Psoas muscle (tissue), 8 donors: ENCODE data around the gene TACR2. TPM values are rescaled to one million over a fixed set of nuclear protein-coding genes. Genes with fewer than 3 reads are reported as not detected.

Experiments used
- ATAC-seq, 4 donors: fragments of 200-7000 bp; cut with Tn5 transposase; one replicate each; pipeline ENCODE4 v1.9.1; 2020; ENCODE audit warnings: moderate library complexity in 3 of 4, mild to moderate bottlenecking in 2 of 4
- DNase-seq, 2 donors: peaks; one replicate each; pipeline ENCODE4 v3.0.0-alpha.2; 2020
- H3K27ac ChIP-seq: fragments of 200-600 bp; one replicate; pipeline ENCODE4 v1.8.0; 2022
- H3K27me3 ChIP-seq, 3 donors: fragments of 200-600 bp in 1 of 3; one replicate each; pipeline versions ENCODE4 v1.6.1 to v1.8.0; 2013 to 2022; ENCODE audit warnings: low read length in 2 of 3, mild to moderate bottlenecking in 2 of 3, moderate library complexity in 1 of 3; ENCODE audit not compliant: insufficient read depth in 3 of 3
- H3K36me3 ChIP-seq, 2 donors: fragments of 200-600 bp in 1 of 2; one replicate each; pipeline versions ENCODE4 v1.6.1 to v1.8.0; 2013 to 2022; ENCODE audit warnings: low read depth in 1 of 2, mild to moderate bottlenecking in 1 of 2, moderate library complexity in 1 of 2; ENCODE audit not compliant: insufficient read depth in 1 of 2
- H3K4me1 ChIP-seq: fragments of 200-600 bp; one replicate; pipeline ENCODE4 v1.8.0; 2022
- H3K4me3 ChIP-seq: fragments of 200-600 bp; one replicate; pipeline ENCODE4 v1.8.0; 2022; ENCODE audit warnings: mild to moderate bottlenecking
- H3K9me3 ChIP-seq: fragments of 200-600 bp; one replicate; pipeline ENCODE4 v1.8.0; 2022
- CTCF ChIP-seq: fragments of 200-600 bp; IDR thresholded peaks from one replicate; pipeline ENCODE4 v1.8.0; 2022; ENCODE audit warnings: antibody characterized with exemption
- WGBS, 3 donors: extraction: QIAGEN DNeasy Blood & Tissue Kit; methylation state at CpG; one replicate each; pipeline versions ENCODE4 v1.1.6 to v1.1.7; 2013; 5-methylcytosine and 5-hydroxymethylcytosine counted together
- intact Hi-C, 2 donors: fragments of 100-400 bp; cut with DNase I; formaldehyde crosslinking; loops; one replicate each; pipeline versions ENCODE4 v1.11.0 to v1.14.2; 2022
- polyA plus RNA-seq, 3 donors: library from polyadenylated mRNA; stranded (reverse); fragments of 200-250 nt; gene quantifications; one replicate each; pipeline ENCODE4 v1.2.3, GENCODE V29; 2013
- total RNA-seq, 4 donors: library from RNA; stranded (reverse); fragmentation: NEBNext Ultra II Directional in 2 of 4; extraction: Animal tissue kit (Norgen Biotek cat#: 25700) in 2 of 4; gene quantifications; one replicate each; pipeline versions ENCODE4 v1.2.1 to v1.2.4, GENCODE V29; 2021 to 2023
- donor health status: healthy with polysubstance abuse.
- donor health status: DM: no; HTN: no; CAD: no; lungs with moderate emphysema.
- donor health status: Bipolar disorder and iron deficiency.
- donor health status: healthy.
- donor health status: DM: yes; HTN: yes; CAD: no.
- donor health status: DM: no; HTN: no; CAD: no.
- donor health status: DM: no; HTN: no; CAD: no.
- donor health status: DM: yes; HTN: yes; CAD: no.

Gene TACR2
- total and polyA plus RNA-seq, 7 donors, result 0.21 to 0.61 (median 0.25) TPM

GRCh38 chr10:69434169-69434568 lies 17.5 kb upstream of the TACR2 start:
- Histone ChIP-seq H3K27ac (no peak overlapping the region), H3K9me3 (no peaks in the 10 kb centered on the region), H3K4me3 (no peak overlapping the region), H3K27me3 (no peaks in the 10 kb centered on the region), H3K36me3 (no peaks in the 10 kb centered on the region), H3K4me1 (peaks cover 11% of the 10 kb centered on the region)
- no peak for ATAC-seq
- TF ChIP-seq CTCF, result no peak
- no peak for DNase-seq
- 85 to 88% (median 87%) methylated on average over 2 of the region's 2 CpGs for WGBS, 3 donors
- intact Hi-C loops, result no loop called here

- Histone ChIP-seq H3K4me3 (no peak overlapping the region), H3K27ac (no peak overlapping the region), H3K4me1 (no peaks in the 10 kb centered on the region), H3K36me3 (no peaks in the 10 kb centered on the region), H3K27me3 (no peaks in the 10 kb centered on the region), H3K9me3 (no peaks in the 10 kb centered on the region)
- ATAC-seq, result no peak
- intact Hi-C loops, result loop anchor here in 1 of 2 donors (10.0 kb wide), 1 partner anchor 287 kb away; no protein-coding TSS in a partner anchor
- no peak for DNase-seq
- no peak for TF ChIP-seq CTCF
- 72 to 76% (median 73%) methylated on average over 8 of the region's 8 CpGs for WGBS, 3 donors
Measured at GRCh38 chr10:69428165-69428564, 11.4 kb upstream of the TACR2 start.

- intact Hi-C loops, result loop anchor here (2.0 to 10.0 kb wide), 2 partner anchors 82 to 288 kb away; no protein-coding TSS in a partner anchor
- no peak for DNase-seq
- WGBS, 3 donors, result 81 to 84% (median 83%) methylated on average over 4 of the region's 4 CpGs
- no peaks in the 10 kb centered on the region for H3K27me3 ChIP-seq
- H3K27ac ChIP-seq, result no peak overlapping the region
- peak in 1 of 4 donors; percentile 29 for ATAC-seq
- H3K36me3 ChIP-seq, result no peaks in the 10 kb centered on the region
- TF ChIP-seq CTCF, result no peak
- H3K4me1 ChIP-seq, result peaks cover 11% of the 10 kb centered on the region
- no peaks in the 10 kb centered on the region for H3K9me3 ChIP-seq
- no peak overlapping the region for H3K4me3 ChIP-seq
Measured at GRCh38 chr10:69426376-69426727, 9.6 kb upstream of the TACR2 start.

- WGBS, 3 donors, result 71 to 84% (median 75%) methylated on average over 5 of the region's 5 CpGs
- DNase-seq, result no peak
- no peak for ATAC-seq
Measured at GRCh38 chr10:69425511-69426298, 9.0 kb upstream of the TACR2 start.

More at GRCh38 chr10:69425511-69426298, 9.0 kb upstream of the TACR2 start:
- peaks cover 11% of the 10 kb centered on the region for H3K4me1 ChIP-seq
- H3K4me3 ChIP-seq, result no peak overlapping the region
- no peaks in the 10 kb centered on the region for H3K9me3 ChIP-seq
- H3K27ac ChIP-seq, result no peak overlapping the region
- TF ChIP-seq CTCF, result no peak
- H3K27me3 ChIP-seq, result no peaks in the 10 kb centered on the region
- H3K36me3 ChIP-seq, result no peaks in the 10 kb centered on the region
- intact Hi-C loops, result loop anchor here (2.0 to 10.0 kb wide), 2 partner anchors 83 to 289 kb away; no protein-coding TSS in a partner anchor
